ENCODE measurements around the gene TMEM59L.

The TMEM59L gene

GRCh38 chr19:18639706-18640243 lies 27.1 kb downstream of the TMEM59L start:
- no peak for DNase-seq

DNA sequence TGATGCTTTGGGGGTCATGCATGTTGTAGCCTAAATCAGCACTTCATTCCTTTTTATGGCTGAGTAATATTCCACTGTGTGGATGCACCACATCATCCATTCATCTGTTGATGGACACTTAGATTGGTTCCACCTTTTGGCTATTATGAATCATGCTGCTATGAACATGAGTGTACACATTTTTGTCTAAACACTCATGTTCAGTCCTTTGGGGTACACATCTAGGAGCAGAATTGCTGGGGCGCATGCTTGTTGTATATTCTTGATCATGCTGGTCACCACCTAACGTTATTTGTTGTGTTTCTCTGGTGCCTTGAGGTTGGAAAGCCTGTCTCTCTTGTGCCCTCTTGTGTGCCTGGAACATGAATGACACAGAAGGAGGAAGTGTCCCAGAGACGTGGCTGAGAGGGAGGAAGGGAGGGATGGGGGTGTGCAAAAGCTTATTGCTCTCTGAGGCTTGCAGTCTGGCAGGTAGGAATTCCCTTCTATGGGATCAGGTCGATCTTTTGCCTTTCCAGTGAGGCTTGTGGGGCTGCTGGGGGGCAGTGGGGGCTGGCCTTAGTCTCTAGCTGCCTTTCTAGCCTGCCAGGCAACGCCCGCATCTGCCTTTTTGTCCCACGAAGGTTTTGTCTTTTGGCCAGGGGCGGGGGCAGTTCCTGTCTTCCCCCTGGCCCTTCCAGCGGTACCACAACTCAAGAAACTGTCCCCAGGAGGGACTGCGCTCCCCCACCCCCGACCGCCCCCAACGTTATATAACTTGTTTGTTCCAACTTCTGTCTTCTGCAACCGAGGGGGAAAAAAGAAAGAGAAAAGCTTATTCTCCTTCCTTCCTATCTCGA lies 31.7 kb downstream of the TMEM59L start:
- DNase-seq = no peak

- no peak for DNase-seq
These were observed 32.4 kb downstream of the TMEM59L start for GRCh38 chr19:18645035-18645511.

DNA sequence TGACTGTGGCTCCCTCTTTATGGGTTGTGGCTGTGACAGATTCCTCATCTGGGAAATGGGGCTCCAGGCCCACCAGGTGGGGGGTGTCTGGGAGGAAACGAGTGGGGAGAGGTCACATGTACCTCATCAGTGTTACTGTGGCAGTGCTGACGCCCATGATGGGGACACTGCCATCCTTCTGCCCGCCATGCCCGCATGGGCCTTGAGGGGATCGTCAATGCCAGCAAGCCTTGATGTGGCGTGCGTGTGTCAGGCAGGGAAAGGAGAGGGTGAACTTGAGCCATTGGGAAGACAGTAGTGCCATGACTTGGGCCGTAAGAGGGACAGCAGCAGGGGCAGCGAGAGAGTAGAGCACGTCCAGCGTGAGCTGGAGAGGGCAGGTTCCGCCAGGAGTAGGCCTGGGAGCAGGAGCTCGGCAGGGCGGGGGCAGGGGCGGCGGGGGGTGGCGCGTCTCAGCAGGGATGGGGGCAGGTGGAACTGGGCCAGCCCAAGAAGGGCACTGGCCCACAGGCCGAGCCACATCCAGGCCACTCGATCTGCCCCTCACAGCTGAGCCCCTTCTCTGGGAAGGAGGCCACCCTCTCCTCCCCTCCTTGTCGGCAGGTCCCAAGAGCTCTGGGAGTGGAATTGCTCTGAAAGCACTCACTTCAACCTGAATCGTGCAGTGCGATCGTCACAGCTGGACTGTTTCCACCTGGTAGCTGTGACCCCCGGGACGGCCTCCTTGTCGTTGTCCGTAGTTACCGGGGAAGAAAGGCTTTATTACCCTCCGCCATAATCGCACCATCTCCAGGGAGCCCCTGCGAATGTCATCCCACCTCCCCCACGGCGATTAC lies 34.1 kb downstream of the TMEM59L start:
- DNase-seq = no peak

GRCh38 chr19:18647371-18647767 lies 34.7 kb downstream of the TMEM59L start:
- no peak for DNase-seq

- DNase-seq = no peak
These were observed 35.1 kb downstream of the TMEM59L start for GRCh38 chr19:18647807-18648206.

- DNase-seq = no peak
These were observed 36.3 kb downstream of the TMEM59L start for GRCh38 chr19:18648973-18649315.

- no peak for DNase-seq
These were observed 36.8 kb downstream of the TMEM59L start for GRCh38 chr19:18649371-18650020.

DNA sequence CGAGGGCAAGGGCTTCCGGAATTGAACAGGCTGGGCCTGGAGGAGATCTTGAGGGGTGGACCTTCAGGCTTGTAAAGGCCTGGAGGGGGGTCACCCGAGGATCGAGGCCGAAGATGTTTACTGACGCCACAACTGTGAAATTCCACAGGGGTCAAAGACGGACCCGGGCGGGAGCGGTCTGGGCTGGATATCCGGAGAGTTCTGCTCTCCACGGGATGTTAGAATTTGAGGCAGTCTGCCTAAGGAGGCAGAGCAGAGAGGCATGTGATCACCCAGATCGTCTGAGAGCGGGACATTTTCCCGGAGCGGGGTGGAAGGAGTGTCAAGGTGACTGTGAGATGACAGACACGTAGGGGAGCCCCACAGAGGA lies 37.3 kb downstream of the TMEM59L start:
- no peak for DNase-seq

DNA sequence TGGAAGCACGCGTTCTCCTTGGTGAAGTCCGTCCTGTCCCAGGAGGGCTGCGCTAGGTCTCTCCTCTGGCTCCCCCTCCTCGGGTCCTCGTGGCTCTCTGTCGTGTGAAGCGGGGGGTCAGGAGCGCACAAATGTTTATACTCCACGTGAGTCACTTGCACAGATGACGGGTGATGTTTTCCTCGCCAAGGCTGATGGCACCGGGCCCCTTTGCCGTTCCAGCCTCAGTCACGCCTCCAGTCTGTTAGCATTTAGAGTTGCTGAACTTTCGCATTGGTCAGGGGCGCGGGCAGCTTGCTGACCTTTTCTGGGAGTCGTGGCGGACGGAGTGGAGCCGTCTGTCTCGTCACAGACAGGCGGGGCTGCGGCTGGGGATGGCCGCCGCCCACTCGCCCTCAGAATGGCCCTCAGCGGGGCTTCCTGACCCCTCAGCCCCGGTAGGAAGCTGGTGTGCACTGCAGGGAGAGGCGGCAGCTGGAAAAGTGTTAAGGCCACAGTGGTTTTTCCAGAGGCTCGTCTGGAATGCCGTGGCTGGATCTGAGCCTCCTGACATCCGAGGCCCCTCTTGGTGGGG lies 37.9 kb downstream of the TMEM59L start:
- no peak for DNase-seq

DNA sequence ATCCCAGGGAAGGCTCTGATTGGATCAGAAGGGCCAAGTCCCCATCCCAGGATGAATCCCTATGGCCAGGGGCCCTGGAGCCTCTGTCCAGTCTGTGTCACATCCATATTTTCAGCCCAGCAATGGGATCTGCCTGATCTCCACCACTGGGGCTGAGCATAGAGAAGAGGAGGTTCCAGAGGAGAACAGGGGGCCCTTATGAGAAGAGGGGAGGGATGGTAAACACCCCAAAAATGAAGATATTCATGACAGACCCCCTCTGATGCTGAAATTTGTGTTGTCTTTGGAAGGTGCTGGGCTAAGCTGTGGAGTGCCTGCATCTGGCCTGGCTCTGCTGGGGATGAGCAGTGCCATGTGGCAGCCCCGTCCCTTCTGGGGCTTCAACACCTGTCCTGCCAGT lies 38.6 kb downstream of the TMEM59L start:
- no peak for DNase-seq

GRCh38 chr19:18651733-18652132 lies 39.1 kb downstream of the TMEM59L start:
- no peak for DNase-seq

DNA sequence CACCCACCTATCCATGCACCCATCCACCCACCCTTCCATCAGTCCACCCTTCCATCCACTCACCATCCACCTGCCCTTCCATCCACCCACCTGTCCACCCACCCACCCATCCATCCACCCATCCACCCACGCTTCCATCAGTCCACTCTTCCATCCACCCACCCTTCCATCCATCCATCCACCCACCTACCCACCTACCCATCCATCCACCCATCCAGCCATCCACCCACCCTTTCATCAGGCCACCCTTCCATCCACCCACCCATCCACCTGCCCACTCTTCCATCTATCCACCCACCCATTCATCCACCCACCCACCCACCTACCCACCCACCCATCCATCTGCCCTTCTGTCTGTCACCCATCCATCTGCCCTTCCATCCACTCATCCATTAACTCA lies 41.2 kb downstream of the TMEM59L start:
- no peak for DNase-seq

DNA sequence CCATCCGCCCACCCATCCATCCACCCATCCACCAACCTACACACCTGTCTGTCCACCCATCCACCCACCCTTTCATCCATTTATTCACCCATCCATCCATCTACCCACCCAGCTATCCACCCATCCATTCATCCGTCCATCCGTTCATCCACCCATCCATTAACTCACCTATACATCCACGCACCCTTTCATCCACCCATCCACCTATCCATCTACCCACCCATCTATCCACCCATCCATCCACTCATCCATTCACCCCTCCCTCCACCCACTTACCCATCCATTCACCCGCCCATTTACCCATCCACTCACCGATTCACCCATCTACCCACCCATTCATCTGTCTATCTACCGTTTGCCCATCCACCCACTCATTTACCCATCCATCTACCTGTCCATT lies 41.8 kb downstream of the TMEM59L start:
- DNase-seq = no peak

GRCh38 chr19:18655173-18655844 lies 42.6 kb downstream of the TMEM59L start:
- DNase-seq = no peak

DNA sequence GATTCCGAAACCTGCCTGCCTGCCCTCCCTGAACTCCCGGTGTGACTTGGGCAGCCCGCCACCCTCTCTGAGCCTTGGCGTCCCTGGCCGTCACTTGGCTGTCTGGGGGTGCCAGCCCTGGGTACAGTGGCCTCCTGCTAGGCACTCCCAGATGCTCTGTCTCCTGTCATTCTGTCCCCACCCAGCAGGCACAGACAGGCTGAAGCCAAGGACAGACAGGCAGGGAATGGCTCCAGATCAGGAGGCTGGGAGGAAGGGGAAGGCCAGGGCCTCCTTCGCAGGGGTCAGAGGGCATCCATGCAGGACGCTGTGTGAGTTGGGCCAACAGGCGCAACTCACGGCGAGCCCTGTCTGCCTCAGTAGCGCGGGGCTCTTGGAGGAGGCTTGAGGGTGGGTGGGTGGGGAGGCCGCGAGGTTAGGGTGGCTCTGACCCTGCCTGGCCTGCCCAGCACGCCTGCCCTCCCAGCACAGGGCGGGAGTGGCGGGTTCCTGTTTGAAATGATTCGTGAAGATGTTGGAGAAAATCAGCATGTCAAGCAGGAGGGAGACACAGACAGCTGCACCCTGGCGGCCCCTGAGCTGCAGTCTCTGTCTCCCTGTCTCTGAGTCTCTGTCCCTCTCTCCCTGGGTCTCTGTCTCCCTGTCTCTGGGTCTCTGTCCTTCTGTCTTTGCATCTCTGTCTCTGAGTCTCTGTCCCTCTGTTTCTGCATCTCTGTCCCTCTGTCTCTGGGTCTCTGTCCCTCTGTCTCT lies 43.8 kb downstream of the TMEM59L start:
- DNase-seq = no peak

GRCh38 chr19:18657590-18658365 lies 45.1 kb downstream of the TMEM59L start:
- no peak for DNase-seq

GRCh38 chr19:18658366-18658855 lies 45.7 kb downstream of the TMEM59L start:
- DNase-seq = no peak

DNA sequence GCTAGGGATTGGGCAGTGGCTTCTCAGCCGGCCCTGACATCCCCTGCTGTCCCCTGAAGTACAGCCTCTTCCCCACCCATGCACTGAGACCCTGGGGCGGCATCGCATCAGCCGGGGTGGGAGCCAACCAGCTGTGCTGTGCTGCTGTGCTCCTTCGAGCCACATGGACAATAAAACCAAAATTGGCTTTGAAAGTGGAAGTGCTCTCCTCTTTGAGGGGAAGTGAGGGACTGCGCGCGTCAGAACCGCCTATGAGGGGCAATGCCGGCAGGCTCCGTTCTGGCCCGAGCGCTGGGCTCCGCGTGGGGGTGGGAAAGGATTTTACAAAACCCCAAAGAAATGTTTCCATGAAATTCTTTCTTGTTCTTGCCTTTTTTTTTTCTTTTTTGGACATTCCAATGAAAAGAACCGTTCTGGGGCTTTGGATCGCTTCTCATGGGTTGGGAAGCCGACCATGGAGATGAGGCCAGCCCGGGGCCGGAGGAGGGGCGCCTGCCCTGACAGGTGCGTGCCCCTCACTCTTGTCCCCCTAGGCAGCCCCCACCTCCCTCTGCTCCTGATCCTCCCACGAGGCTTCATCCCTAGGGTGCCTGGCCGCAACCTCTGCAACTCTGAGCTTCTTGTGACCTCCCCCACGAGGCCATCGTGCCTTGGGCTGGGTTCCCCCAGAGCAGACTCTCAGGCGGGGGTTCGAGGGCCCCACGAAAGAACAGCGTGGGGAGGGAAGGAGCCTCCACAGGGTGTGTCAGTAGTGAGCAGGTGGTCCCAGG lies 46.8 kb downstream of the TMEM59L start:
- no peak for DNase-seq

Data from NCI-H2081 (cell line).